Liver (tissue), 3 donors: Measurements from ENCODE around the gene PPP1R2.

Experiments
- CTCF ChIP-seq: fragments of 150-350 bp; IDR thresholded peaks from 2 replicates; pipeline ENCODE4 v1.5.1; 2017; ENCODE audit warnings: improper control_type of control experiment, low read depth, low read length; ENCODE audit not compliant: missing input control
- HNF4A ChIP-seq, 2 donors: conservative IDR thresholded peaks; 2 replicates each; pipeline ENCODE4 v1.6.1; 2016; ENCODE audit warnings: antibody characterized with exemption in 2 of 2, mild to moderate bottlenecking in 2 of 2
- TAF1 ChIP-seq: conservative IDR thresholded peaks from 2 replicates; pipeline ENCODE4 v1.6.1; 2016; ENCODE audit warnings: antibody characterized with exemption, mild to moderate bottlenecking
- TF ChIP-seq, protein P1 (sequence below): IDR thresholded peaks from 2 replicates; pipeline ENCODE4 v1.6.1; 2016; ENCODE audit warnings: antibody characterized with exemption, mild to moderate bottlenecking
- donor health status: healthy.
- donor health status: healthy.

GRCh38 chr3:195574497-195575304 lies 31.6 kb upstream of the PPP1R2 start:
- TF ChIP-seq, protein P1, sequence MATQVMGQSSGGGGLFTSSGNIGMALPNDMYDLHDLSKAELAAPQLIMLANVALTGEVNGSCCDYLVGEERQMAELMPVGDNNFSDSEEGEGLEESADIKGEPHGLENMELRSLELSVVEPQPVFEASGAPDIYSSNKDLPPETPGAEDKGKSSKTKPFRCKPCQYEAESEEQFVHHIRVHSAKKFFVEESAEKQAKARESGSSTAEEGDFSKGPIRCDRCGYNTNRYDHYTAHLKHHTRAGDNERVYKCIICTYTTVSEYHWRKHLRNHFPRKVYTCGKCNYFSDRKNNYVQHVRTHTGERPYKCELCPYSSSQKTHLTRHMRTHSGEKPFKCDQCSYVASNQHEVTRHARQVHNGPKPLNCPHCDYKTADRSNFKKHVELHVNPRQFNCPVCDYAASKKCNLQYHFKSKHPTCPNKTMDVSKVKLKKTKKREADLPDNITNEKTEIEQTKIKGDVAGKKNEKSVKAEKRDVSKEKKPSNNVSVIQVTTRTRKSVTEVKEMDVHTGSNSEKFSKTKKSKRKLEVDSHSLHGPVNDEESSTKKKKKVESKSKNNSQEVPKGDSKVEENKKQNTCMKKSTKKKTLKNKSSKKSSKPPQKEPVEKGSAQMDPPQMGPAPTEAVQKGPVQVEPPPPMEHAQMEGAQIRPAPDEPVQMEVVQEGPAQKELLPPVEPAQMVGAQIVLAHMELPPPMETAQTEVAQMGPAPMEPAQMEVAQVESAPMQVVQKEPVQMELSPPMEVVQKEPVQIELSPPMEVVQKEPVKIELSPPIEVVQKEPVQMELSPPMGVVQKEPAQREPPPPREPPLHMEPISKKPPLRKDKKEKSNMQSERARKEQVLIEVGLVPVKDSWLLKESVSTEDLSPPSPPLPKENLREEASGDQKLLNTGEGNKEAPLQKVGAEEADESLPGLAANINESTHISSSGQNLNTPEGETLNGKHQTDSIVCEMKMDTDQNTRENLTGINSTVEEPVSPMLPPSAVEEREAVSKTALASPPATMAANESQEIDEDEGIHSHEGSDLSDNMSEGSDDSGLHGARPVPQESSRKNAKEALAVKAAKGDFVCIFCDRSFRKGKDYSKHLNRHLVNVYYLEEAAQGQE = no peak
- TF ChIP-seq HNF4A (conservative IDR thresholded peaks at IDR 0.05) (no peak), CTCF (no peak), TAF1 (no peak)
